HG03280 (cell line): Measurements from ENCODE around the gene CDC42BPG.
A peak's percentile ranks its signal among the peaks of the same experiment; 100 is the strongest.

Source experiments
- ATAC-seq: cut with Tn5 transposase; IDR thresholded peaks from one replicate; pipeline ENCODE4 v1.9.1; 2021; ENCODE audit warnings: mild to moderate bottlenecking, moderate library complexity; ENCODE audit not compliant: unreplicated experiment

Gene CDC42BPG

GRCh38 chr11:64793271-64794160 is 50.9 kb downstream of the CDC42BPG start:
- ATAC-seq, result no peak

- ATAC-seq, result no peak
Measured at GRCh38 chr11:64792482-64792881, 52.0 kb downstream of the CDC42BPG start.

GRCh38 chr11:64791781-64792291 is 52.6 kb downstream of the CDC42BPG start:
- no peak for ATAC-seq

- no peak for ATAC-seq
Measured at GRCh38 chr11:64790205-64791095, 54.0 kb downstream of the CDC42BPG start.

GRCh38 chr11:64789331-64790204 is 54.9 kb downstream of the CDC42BPG start:
- ATAC-seq, result no peak

- ATAC-seq, result no peak
Measured at GRCh38 chr11:64788321-64789215, 55.9 kb downstream of the CDC42BPG start.

GRCh38 chr11:64787526-64788320 is 56.7 kb downstream of the CDC42BPG start:
- no peak for ATAC-seq

- ATAC-seq, result no peak
Measured at GRCh38 chr11:64786308-64786707, 58.1 kb downstream of the CDC42BPG start.

- ATAC-seq, result no peak
Measured at GRCh38 chr11:64784813-64785581, 59.5 kb downstream of the CDC42BPG start.

- ATAC-seq, result peak; percentile 76
Measured at GRCh38 chr11:64778473-64779298, 65.8 kb downstream of the CDC42BPG start, which contains the start of gene SF1. SF1 (minus strand) TSS chr11:64778542; CDS start chr11:64778392, 150 bp downstream.

GRCh38 chr11:64778223-64778472 is 66.3 kb downstream of the CDC42BPG start:
- ATAC-seq, result no peak

- ATAC-seq, result peak; percentile 26
Measured at GRCh38 chr11:64777449-64778222, 66.8 kb downstream of the CDC42BPG start.

GRCh38 chr11:64776875-64777274 is 67.6 kb downstream of the CDC42BPG start:
- no peak for ATAC-seq

GRCh38 chr11:64776425-64776824 is 68.0 kb downstream of the CDC42BPG start:
- no peak for ATAC-seq

GRCh38 chr11:64774144-64774543 is 70.3 kb downstream of the CDC42BPG start:
- ATAC-seq, result no peak
